ENCODE data around the gene KAT8. TPM values are rescaled to one million over a fixed set of nuclear protein-coding genes. Genes with fewer than 3 reads are reported as not detected.

KAT8 gene
- total RNA-seq, 1 experiment from 2014 or later, result 44.9 TPM

DNA sequence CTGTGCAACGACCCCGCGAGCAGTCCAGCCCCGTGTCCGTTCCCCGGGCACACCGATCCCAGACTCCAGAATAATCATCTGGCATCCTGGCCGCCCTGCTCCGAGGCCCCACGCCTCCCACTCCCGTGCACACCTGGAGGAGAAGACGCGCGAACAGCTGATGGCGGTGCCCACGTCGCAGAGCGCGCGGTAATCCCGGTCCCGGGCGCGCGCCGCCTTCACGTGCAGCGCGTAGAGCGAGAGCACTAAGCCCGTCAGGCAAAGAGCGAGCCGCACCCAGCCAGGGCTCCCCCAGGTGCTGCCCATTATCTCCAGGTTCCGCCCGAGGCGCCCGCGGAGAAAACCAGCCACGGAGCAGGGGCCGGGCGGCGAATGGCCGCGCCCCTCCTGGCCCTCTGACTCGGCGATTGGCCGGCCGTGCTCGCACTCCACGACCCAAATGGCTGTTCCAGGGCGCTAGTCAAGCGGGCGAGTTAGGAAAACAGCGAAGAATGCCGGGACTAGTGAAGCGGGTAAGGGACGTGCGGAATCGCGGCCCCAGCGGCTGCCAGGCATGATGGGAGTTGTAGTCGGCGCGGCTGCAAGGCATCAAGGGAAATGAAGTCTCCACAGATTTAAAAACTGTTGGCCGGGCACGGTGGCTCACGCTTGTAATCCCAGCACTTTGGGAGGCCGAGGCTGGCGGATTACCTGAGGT lies 22.9 kb upstream of the KAT8 start, which contains the start of gene VKORC1:
VKORC1 (minus strand) TSS at position 374 of the 697 bp plus-strand sequence; CDS start at position 306, 68 bp downstream.
- ATAC-seq (peak; percentile 92), DNase-seq (ENCODE audit: low read depth, low spot score) (peak; percentile 97)
- Histone ChIP-seq H3K4me2 (ENCODE audit: low read length) (peak within 1 kb of the TSS; percentile 99), H3K79me2 (ENCODE audit: insufficient read depth, low read length) (peaks cover 36% of the 10 kb centered on the region), H3K4me3 (replicated peaks in 1 of 2; ENCODE audit: low read depth in 1 of 2, low read length in 2 of 2) (peak within 1 kb of the TSS; percentile 88 to 98), H4K20me1 (ENCODE audit: insufficient read depth) (no peaks in the 10 kb centered on the region), H2AFZ (ENCODE audit: low read depth, low read length, poor library complexity, severe bottlenecking) (peak within 1 kb of the TSS; percentile 52), H3K9me3 (ENCODE audit: control insufficient read depth in 1 of 2, insufficient read depth in 1 of 2, low read depth in 1 of 2, low read length in 2 of 2) (no peaks in the 10 kb centered on the region), H3K9me2 (ENCODE audit: insufficient read depth) (no peaks in the 10 kb centered on the region), H3K27me3 (ENCODE audit: insufficient read depth, low read length) (no peaks in the 10 kb centered on the region), H3K27ac (ENCODE audit: low read depth, low read length) (peak within 1 kb of the TSS; percentile 85), H3K9ac (ENCODE audit: low read length) (peak within 1 kb of the TSS; percentile 91), H3K4me1 (ENCODE audit: control insufficient read depth in 1 of 2, insufficient read depth in 2 of 2, low read length in 2 of 2) (peaks cover 13 to 27% of the 10 kb centered on the region in 2 experiments), H3K36me3 (ENCODE audit: control insufficient read depth in 1 of 2, insufficient read depth in 2 of 2, low read length in 2 of 2) (peaks cover 0 to 8% of the 10 kb centered on the region in 2 experiments; a peak in 3 of 4 replicates)
- intact Hi-C loops (cut with micrococcal nuclease), result loop anchor here (1.0 to 10.0 kb wide), 4 partner anchors 21 to 140 kb away; partner anchors contain the start of gene SETD1A
- no peak for TF ChIP-seq SRF (IDR thresholded peaks at IDR 0.05; ENCODE audit: low read depth)
- no peak for TF ChIP-seq CBX3 (IDR thresholded peaks at IDR 0.05; ENCODE audit: low read depth)
- TF ChIP-seq, protein P1, sequence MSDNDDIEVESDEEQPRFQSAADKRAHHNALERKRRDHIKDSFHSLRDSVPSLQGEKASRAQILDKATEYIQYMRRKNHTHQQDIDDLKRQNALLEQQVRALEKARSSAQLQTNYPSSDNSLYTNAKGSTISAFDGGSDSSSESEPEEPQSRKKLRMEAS (IDR thresholded peaks at IDR 0.05), result peak; percentile 67
- TF ChIP-seq POLR2AphosphoS5 (IDR thresholded peaks at IDR 0.05; ENCODE audit: low read depth, low read length), result peak; percentile 75
- TF ChIP-seq TCF7L2 (IDR thresholded peaks at IDR 0.05; ENCODE audit: borderline replicate concordance, extremely low read depth, insufficient read depth, insufficient read length), result no peak
- TF ChIP-seq SIN3A (IDR thresholded peaks at IDR 0.05; ENCODE audit: low read depth), result peak; percentile 59
- TF ChIP-seq ZNF274 (IDR thresholded peaks at IDR 0.05; ENCODE audit: low read depth, low read length), result no peak
- peak; percentile 60 for TF ChIP-seq YY1 (IDR thresholded peaks at IDR 0.05; ENCODE audit: extremely low read depth, insufficient replicate concordance, low read depth, low read length)
- peak; percentile 64; the same call in 1 of the 2 replicates for TF ChIP-seq SP1 (IDR thresholded peaks at IDR 0.05; ENCODE audit: low read depth)
- TF ChIP-seq POLR2A (IDR thresholded peaks at IDR 0.05; ENCODE audit: borderline replicate concordance, extremely low read depth, insufficient read depth, insufficient read length), result peak; percentile 58
- TF ChIP-seq RAD21 (IDR thresholded peaks at IDR 0.05; ENCODE audit: low read depth), result no peak
- ChIA-PET POLR2A (interaction anchor here (1.0 to 4.7 kb wide), 3 partner anchors 23 to 40 kb away, joined by 3 to 17 read pairs (median 8); partner anchors contain the start of gene KAT8), RAD21 (ENCODE audit: low non-redundant PET in 1 of 2, low total read pairs in 2 of 2, uncharacterized antibody in 2 of 2, unreplicated experiment in 2 of 2) (interaction anchor here in 1 of 2 experiments (1.2 to 1.4 kb wide), 2 partner anchors 23 to 109 kb away, joined by 3 to 5 read pairs; partner anchors contain the start of genes HSD3B7 and KAT8), CTCF (interaction anchor here (0.7 to 1.8 kb wide), 3 partner anchors 10 to 109 kb away, joined by 3 to 24 read pairs (median 7); partner anchors contain the start of genes HSD3B7 and KAT8)
- BruUV-seq (replicated peaks), result no TSS peak
